Activated CD4-positive, alpha-beta T cell treated with anti-CD3 and anti-CD28 coated beads, Interleukin-2, amount 10 ng/mL, durations not matched to agents 7 days and 5 days (primary cell): ENCODE measurements around the gene SPG7. TPM values are rescaled to one million over a fixed set of nuclear protein-coding genes. Genes with fewer than 3 reads are reported as not detected.

Source experiments
- CTCF ChIA-PET: fragments of 350-600 bp; sonication (Branson Sonifier 250); formaldehyde crosslinking; loops from one replicate; lab custom pipeline; 2021; ENCODE audit warnings: antibody characterized with exemption; lab: Charles Lee
- POLR2A ChIA-PET: fragments of 350-600 bp; sonication (Branson Sonifier 250); formaldehyde crosslinking; loops from one replicate; lab custom pipeline; 2021; ENCODE audit warnings: antibody characterized with exemption; lab: Charles Lee
- DNase-seq: peaks from one replicate; pipeline ENCODE4 v3.0.0-alpha.2; 2020
- H3K27ac Mint-ChIP-seq: one replicate; pipeline ENCODE4 v1.8.0; 2021; ENCODE audit warnings: mild to moderate bottlenecking, moderate library complexity, mixed read lengths
- H3K27me3 Mint-ChIP-seq: one replicate; pipeline ENCODE4 v1.8.0; 2021; ENCODE audit warnings: mixed read lengths
- H3K36me3 Mint-ChIP-seq: one replicate; pipeline ENCODE4 v1.8.0; 2021; ENCODE audit warnings: low read depth, mixed read lengths
- H3K4me1 Mint-ChIP-seq: one replicate; pipeline ENCODE4 v1.8.0; 2021; ENCODE audit warnings: mixed read lengths
- H3K4me3 Mint-ChIP-seq: one replicate; pipeline ENCODE4 v1.8.0; 2021; ENCODE audit warnings: mild to moderate bottlenecking, moderate library complexity, mixed read lengths
- H3K9me3 Mint-ChIP-seq: one replicate; pipeline ENCODE4 v1.8.0; 2021; ENCODE audit warnings: mixed read lengths
- total RNA-seq, 2 experiments: library from RNA; stranded (reverse); gene quantifications; one replicate each; pipeline ENCODE4 v1.2.3, GENCODE V29; 2021

The SPG7 gene
- total RNA-seq, 2 experiments from 2014 or later: 88.3 to 101 TPM

GRCh38 chr16:89555265-89555664 is 47.1 kb downstream of the SPG7 start:
- Mint-ChIP-seq H3K27me3 (no peaks in the 10 kb centered on the region), H3K27ac (no peak overlapping the region), H3K36me3 (peaks cover 20% of the 10 kb centered on the region), H3K4me3 (no peak overlapping the region), H3K4me1 (peaks cover 15% of the 10 kb centered on the region), H3K9me3 (no peaks in the 10 kb centered on the region)
- CTCF ChIA-PET: interaction anchor here (1.1 kb wide), 1 partner anchor 9 kb away, joined by 3 read pairs; no protein-coding TSS in a partner anchor
- DNase-seq: no peak
- POLR2A ChIA-PET: interaction anchor here (0.6 kb wide), 1 partner anchor 1604 kb away, joined by 3 read pairs; the partner anchor contains the start of gene BANP

- no peak overlapping the region for H3K27ac Mint-ChIP-seq
- H3K4me3 Mint-ChIP-seq: no peak overlapping the region
- POLR2A ChIA-PET: no interaction called here
Observed at GRCh38 chr16:89555780-89556179, 47.6 kb downstream of the SPG7 start.

GRCh38 chr16:89556750-89557689 is 48.8 kb downstream of the SPG7 start:
- Mint-ChIP-seq H3K4me1 (peaks cover 20% of the 10 kb centered on the region), H3K36me3 (peaks cover 24% of the 10 kb centered on the region), H3K4me3 (peak overlapping the region; percentile 56), H3K27me3 (no peaks in the 10 kb centered on the region), H3K9me3 (no peaks in the 10 kb centered on the region), H3K27ac (peak overlapping the region; percentile 75)
- ChIA-PET POLR2A (no interaction called here), CTCF (interaction anchor here (0.5 to 2.3 kb wide), 13 partner anchors 11 to 880 kb away, joined by 3 to 6 read pairs (median 3); no protein-coding TSS in a partner anchor)
- peak; percentile 88 for DNase-seq

More at GRCh38 chr16:89555780-89556179, 47.6 kb downstream of the SPG7 start:
- H3K9me3 Mint-ChIP-seq: no peaks in the 10 kb centered on the region
- CTCF ChIA-PET: no interaction called here
- H3K36me3 Mint-ChIP-seq: peaks cover 21% of the 10 kb centered on the region
- H3K4me1 Mint-ChIP-seq: peaks cover 15% of the 10 kb centered on the region
- no peak for DNase-seq
- H3K27me3 Mint-ChIP-seq: no peaks in the 10 kb centered on the region

GRCh38 chr16:89557690-89558490 is 49.7 kb downstream of the SPG7 start:
- H3K4me1 Mint-ChIP-seq: peaks cover 28% of the 10 kb centered on the region
- H3K4me3 Mint-ChIP-seq: peak overlapping the region; percentile 56
- H3K9me3 Mint-ChIP-seq: no peaks in the 10 kb centered on the region
- DNase-seq: no peak
- H3K36me3 Mint-ChIP-seq: peaks cover 30% of the 10 kb centered on the region
- H3K27ac Mint-ChIP-seq: peak overlapping the region; percentile 75
- no peaks in the 10 kb centered on the region for H3K27me3 Mint-ChIP-seq
- ChIA-PET CTCF (interaction anchor here (0.6 to 2.3 kb wide), 8 partner anchors 12 to 881 kb away, joined by 3 to 6 read pairs (median 4); no protein-coding TSS in a partner anchor), POLR2A (no interaction called here)

GRCh38 chr16:89560378-89561141 is 52.4 kb downstream of the SPG7 start, which contains the start of gene RPL13:
RPL13 (plus strand) TSS chr16:89560682; CDS start chr16:89560960, 278 bp downstream.
- Mint-ChIP-seq H3K36me3 (peaks cover 44% of the 10 kb centered on the region), H3K9me3 (no peaks in the 10 kb centered on the region), H3K4me1 (peaks cover 54% of the 10 kb centered on the region), H3K27me3 (no peaks in the 10 kb centered on the region), H3K4me3 (peak within 1 kb of the TSS; percentile 96), H3K27ac (peak within 1 kb of the TSS; percentile 100)
- ChIA-PET CTCF (no interaction called here), POLR2A (no interaction called here)
- DNase-seq: peak; percentile 96

GRCh38 chr16:89561142-89561883 is 53.1 kb downstream of the SPG7 start:
- H3K4me1 Mint-ChIP-seq: peaks cover 62% of the 10 kb centered on the region
- peak overlapping the region; percentile 96 for H3K4me3 Mint-ChIP-seq
- ChIA-PET POLR2A (no interaction called here), CTCF (interaction anchor here (1.2 kb wide), 1 partner anchor 780 kb away, joined by 3 read pairs; no protein-coding TSS in a partner anchor)
- no peaks in the 10 kb centered on the region for H3K9me3 Mint-ChIP-seq
- no peaks in the 10 kb centered on the region for H3K27me3 Mint-ChIP-seq
- DNase-seq: no peak
- peak overlapping the region; percentile 100 for H3K27ac Mint-ChIP-seq
- peaks cover 40% of the 10 kb centered on the region for H3K36me3 Mint-ChIP-seq

GRCh38 chr16:89561884-89562599 is 53.8 kb downstream of the SPG7 start:
- CTCF ChIA-PET: interaction anchor here (0.6 to 1.2 kb wide), 2 partner anchors 252 to 781 kb away, joined by 3 to 5 read pairs; no protein-coding TSS in a partner anchor

GRCh38 chr16:89562939-89563338 is 54.7 kb downstream of the SPG7 start:
- H3K27ac Mint-ChIP-seq: peak overlapping the region; percentile 71
- H3K36me3 Mint-ChIP-seq: peaks cover 37% of the 10 kb centered on the region
- no peaks in the 10 kb centered on the region for H3K9me3 Mint-ChIP-seq
- ChIA-PET CTCF (interaction anchor here (1.0 to 1.6 kb wide), 2 partner anchors 13 to 138 kb away, joined by 3 to 6 read pairs; partner anchors contain the start of gene CPNE7), POLR2A (no interaction called here)
- H3K4me3 Mint-ChIP-seq: peak overlapping the region; percentile 96
- peaks cover 54% of the 10 kb centered on the region for H3K4me1 Mint-ChIP-seq
- no peak for DNase-seq
- H3K27me3 Mint-ChIP-seq: no peaks in the 10 kb centered on the region

More at GRCh38 chr16:89561884-89562599, 53.8 kb downstream of the SPG7 start:
- no peak for DNase-seq
- no peaks in the 10 kb centered on the region for H3K27me3 Mint-ChIP-seq
- POLR2A ChIA-PET: no interaction called here
- peak overlapping the region; percentile 100 for H3K27ac Mint-ChIP-seq
- peaks cover 40% of the 10 kb centered on the region for H3K36me3 Mint-ChIP-seq
- no peaks in the 10 kb centered on the region for H3K9me3 Mint-ChIP-seq
- H3K4me3 Mint-ChIP-seq: peak overlapping the region; percentile 96
- peaks cover 63% of the 10 kb centered on the region for H3K4me1 Mint-ChIP-seq

GRCh38 chr16:89563639-89564392 is 55.6 kb downstream of the SPG7 start:
- peaks cover 37% of the 10 kb centered on the region for H3K36me3 Mint-ChIP-seq
- H3K27ac Mint-ChIP-seq: peak overlapping the region; percentile 25
- ChIA-PET POLR2A (no interaction called here), CTCF (interaction anchor here (1.0 to 1.6 kb wide), 2 partner anchors 12 to 137 kb away, joined by 3 to 6 read pairs; partner anchors contain the start of gene CPNE7)
- H3K4me3 Mint-ChIP-seq: no peak overlapping the region
- peaks cover 54% of the 10 kb centered on the region for H3K4me1 Mint-ChIP-seq
- DNase-seq: no peak
- H3K27me3 Mint-ChIP-seq: no peaks in the 10 kb centered on the region
- no peaks in the 10 kb centered on the region for H3K9me3 Mint-ChIP-seq
